GM19043 (cell line): ENCODE measurements around the gene NCF2.
A peak's percentile ranks its signal among the peaks of the same experiment; 100 is the strongest.

ENCODE experiments used
- ATAC-seq: cut with Tn5 transposase; IDR thresholded peaks from one replicate; pipeline ENCODE4 v1.9.1; 2021; ENCODE audit warnings: low read depth; ENCODE audit not compliant: unreplicated experiment

NCF2 gene

DNA sequence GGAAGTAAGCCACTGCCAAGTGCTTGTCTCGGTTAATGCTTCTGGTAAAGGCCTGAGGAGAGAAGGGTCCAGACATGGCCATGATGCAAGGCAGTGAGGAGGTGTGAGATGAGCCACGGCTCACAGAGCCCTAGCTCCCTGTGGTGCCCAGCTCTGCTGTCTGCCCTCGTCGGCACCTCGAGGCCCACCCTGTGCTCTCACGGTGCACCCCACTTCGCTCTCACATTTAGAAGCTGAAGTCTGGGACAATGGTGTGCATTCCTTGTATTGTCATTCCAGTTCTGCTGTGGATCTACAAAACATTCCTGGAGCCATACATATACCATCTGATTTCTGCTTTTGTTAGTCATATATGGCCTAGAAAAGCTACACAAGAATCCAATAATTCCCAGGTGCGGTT is 3.3 kb downstream of the NCF2 start:
- ATAC-seq: no peak

- ATAC-seq: no peak
Measured at GRCh38 chr1:183586455-183586854, 3.8 kb downstream of the NCF2 start.

- no peak for ATAC-seq
Measured at GRCh38 chr1:183585038-183585437, 5.2 kb downstream of the NCF2 start.

DNA sequence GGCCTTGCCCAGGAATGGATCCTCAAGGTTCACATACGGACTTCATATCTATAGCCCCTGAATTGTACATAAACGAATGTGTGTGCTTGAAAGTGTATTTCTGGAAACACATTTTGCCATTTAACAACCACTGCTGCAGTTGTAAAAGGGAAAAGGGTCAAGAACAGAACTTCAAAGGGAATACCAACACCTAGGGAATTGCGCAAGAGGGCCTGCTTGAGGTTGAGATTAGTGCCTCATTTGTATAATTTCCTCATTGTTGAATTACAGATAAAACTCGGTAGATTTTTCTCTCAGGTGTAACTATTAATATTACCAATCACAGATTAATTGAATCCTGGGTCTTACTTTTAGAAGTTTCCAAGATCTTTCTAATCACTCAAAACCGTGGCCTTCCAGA is 6.1 kb downstream of the NCF2 start:
- ATAC-seq: no peak

DNA sequence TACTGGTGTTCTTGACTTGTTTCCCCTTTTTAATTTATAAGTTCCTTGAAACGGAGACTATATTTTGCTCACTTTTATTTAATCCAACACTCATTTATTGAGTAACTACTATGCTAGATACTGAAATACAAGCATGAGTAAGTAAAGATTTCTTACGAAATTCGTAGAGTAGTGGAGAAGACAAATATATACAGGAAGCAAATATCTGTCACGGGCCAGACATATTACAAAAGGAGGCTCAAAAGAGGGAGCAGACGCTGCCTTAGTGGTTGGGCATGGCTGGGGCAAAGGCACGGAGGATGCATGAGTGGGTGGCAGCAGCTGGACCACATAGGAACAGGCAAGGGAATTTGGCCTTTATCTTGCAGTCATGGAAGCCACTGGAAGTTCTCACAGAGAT is 6.8 kb downstream of the NCF2 start:
- ATAC-seq: no peak

GRCh38 chr1:183582021-183582713 is 8.1 kb downstream of the NCF2 start:
- no peak for ATAC-seq

DNA sequence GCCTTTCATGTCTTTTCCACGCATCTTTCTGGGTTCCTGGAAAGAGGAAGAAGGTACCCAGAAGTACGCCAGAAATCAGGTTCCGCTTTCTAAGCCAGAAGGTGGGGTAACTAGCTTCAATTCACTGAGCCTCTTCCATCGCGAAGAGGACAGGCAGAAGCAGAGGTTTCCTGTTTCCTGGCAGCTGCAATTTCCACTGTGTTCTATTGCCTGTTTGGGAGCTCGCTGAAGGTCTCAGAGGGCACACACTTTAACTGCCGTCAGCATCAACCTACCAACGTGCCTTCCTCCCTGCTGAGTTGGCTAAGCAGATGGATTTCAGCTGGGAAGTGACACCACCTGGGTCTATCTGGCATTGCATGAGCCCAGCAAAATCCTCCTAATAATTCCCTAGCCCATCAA is 10.0 kb downstream of the NCF2 start:
- no peak for ATAC-seq

GRCh38 chr1:183578856-183579255 is 11.4 kb downstream of the NCF2 start:
- no peak for ATAC-seq

DNA sequence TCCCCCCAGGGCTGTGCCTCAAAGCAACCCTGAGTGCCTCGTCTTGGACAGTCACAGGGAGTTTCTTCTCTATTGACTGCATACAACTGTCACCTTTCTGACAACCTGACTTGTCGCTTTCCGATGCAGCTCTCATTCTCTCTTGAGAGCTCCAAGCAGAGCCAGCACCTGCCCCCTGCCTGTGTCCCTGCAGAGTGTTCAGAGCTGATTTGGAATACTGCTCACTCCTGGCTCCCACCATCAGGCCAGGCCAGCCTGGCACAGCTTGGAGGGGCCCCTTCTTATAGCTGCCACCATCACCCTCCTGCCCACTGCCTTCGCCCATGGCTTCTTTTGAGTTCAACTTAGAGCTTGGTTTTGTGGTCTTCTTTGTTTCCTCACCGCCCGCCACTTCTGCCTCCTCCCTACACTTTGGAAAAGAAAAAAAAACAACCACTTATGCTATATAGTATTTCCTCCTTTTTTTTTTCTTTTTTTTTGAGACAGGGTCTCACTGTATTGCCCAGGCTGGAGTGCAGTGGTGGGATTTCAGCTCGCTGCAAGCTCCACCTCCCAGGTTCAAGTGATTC is 12.3 kb downstream of the NCF2 start:
- ATAC-seq: no peak

DNA sequence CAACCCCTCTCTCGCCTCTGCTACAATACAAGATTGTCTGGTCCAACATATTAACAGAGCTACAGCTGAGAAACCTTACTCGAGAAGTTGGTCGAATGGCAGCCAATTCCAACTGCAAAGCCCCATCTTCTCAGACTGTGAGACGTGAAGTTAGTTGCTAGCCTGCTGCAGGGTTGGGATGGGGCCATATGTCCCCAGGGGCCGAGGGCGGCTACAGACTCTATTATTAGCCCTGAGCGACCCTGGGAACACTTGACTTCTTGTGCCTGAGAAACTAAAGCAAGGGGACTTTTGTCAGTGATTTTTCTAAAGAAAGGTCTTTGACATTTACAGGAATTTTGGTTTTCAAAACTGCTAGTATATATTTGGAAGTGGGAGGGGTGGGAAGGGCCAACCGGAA is 13.7 kb downstream of the NCF2 start:
- ATAC-seq: no peak

GRCh38 chr1:183575606-183576005 is 14.7 kb downstream of the NCF2 start:
- no peak for ATAC-seq

DNA sequence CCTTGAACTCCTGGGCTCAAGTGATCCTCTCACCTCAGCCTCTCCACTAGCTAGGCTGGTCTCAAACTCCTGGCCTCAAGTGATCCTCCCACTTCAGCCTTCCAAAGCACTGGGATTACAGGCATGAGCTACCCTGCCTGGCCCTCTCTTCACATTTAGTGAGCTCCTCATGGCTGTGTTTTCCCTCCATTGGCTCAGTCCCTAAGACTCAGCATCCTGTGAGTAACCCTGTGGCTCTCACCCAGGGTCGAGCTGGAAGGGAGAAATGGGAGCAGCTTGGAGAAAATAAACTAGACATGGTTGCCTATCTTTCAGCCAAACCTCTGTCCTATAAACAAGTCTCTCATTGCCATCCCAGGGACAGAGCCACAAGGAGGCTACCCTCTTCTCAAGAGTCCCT is 17.5 kb downstream of the NCF2 start:
- ATAC-seq: no peak

DNA sequence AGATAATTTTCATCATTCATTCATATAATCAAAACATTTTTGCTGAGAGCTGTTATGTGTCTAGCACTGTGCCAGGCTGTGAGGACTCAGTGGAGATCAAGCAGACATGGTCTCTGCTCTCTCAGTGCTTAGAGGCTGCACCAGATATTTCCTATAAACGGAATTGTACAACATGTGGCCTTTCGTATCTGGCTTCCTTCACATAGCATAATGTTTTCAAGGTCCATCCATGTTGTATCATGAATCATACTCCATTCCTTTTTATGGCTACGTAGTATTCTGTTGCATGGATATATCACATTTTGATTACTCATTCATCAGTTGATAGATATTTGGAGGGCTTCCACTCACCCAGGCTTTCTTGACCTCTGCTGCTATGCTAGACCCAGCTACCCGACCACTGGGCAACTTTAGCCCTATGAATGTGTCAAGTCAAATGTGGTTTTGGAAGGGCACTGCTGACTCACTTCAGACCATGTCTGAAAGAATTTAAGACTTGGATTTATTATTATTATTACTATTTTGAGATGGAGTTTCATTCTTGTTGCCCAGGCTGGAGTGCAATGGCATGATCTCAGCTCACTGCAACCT is 18.5 kb downstream of the NCF2 start:
- ATAC-seq: no peak

DNA sequence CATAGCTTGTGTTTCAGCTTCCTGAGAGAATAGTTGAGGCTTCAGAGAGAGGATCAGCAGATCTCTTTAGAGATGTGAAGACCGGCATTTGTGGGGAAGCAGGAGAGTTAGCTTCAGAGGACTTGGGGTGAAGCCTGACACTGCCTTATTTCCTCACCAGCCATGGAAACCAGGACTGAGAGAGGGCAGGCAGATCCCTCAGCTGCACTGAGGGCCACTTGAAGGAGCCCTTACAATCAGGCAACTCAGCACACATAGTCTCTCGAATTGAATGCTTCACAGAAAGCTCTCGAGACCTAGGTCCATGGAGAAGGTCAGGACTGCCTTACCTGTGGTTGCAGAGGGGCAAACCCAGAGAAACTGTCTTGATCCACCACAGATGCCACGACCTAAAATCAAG is 19.8 kb downstream of the NCF2 start:
- no peak for ATAC-seq

GRCh38 chr1:183569801-183570200 is 20.5 kb downstream of the NCF2 start:
- ATAC-seq: no peak

GRCh38 chr1:183569141-183569540 is 21.1 kb downstream of the NCF2 start:
- ATAC-seq: no peak

GRCh38 chr1:183568176-183569021 is 21.9 kb downstream of the NCF2 start:
- ATAC-seq: no peak

GRCh38 chr1:183567584-183567983 is 22.7 kb downstream of the NCF2 start:
- ATAC-seq: peak; percentile 53

- ATAC-seq: no peak
Measured at GRCh38 chr1:183566026-183566425, 24.2 kb downstream of the NCF2 start.

GRCh38 chr1:183565261-183565660 is 25.0 kb downstream of the NCF2 start:
- no peak for ATAC-seq

DNA sequence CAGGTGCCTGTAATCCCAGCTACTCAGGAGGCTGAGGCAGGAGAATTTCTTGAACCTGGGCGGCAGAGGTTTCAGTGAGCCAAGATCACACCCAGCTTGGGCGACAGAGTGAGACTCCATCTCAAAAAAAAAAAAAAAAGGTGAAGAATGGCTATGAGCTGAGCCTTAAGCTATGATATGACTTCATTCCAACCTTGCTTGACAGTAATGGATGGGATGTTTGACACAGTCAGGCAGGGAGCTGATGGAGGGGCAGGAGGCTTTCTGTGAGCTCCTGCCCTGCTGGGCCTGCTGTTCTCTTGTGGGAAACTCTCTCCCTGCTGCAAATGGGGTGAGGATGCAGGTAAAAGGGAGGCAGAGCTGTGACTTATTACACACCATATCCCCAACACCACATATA is 27.6 kb downstream of the NCF2 start:
- ATAC-seq: no peak
